ENCODE data around the gene MEGF11. TPM values are rescaled to one million over a fixed set of nuclear protein-coding genes. Genes with fewer than 3 reads are reported as not detected.

The MEGF11 gene
- total RNA-seq, 6 experiments from 2014 or later = not detected

- DNase-seq (no peak), ATAC-seq (no peak)
- Histone ChIP-seq H3K9me3 (no peaks in the 10 kb centered on the region), H3K4me1 (no peaks in the 10 kb centered on the region), H3K27me3 (no peaks in the 10 kb centered on the region), H3K27ac (no peak overlapping the region), H3K36me3 (no peaks in the 10 kb centered on the region), H3K4me3 (no peak overlapping the region)
- no peak for TF ChIP-seq POLR2A (IDR thresholded peaks at IDR 0.05)
- TF ChIP-seq, protein P1, sequence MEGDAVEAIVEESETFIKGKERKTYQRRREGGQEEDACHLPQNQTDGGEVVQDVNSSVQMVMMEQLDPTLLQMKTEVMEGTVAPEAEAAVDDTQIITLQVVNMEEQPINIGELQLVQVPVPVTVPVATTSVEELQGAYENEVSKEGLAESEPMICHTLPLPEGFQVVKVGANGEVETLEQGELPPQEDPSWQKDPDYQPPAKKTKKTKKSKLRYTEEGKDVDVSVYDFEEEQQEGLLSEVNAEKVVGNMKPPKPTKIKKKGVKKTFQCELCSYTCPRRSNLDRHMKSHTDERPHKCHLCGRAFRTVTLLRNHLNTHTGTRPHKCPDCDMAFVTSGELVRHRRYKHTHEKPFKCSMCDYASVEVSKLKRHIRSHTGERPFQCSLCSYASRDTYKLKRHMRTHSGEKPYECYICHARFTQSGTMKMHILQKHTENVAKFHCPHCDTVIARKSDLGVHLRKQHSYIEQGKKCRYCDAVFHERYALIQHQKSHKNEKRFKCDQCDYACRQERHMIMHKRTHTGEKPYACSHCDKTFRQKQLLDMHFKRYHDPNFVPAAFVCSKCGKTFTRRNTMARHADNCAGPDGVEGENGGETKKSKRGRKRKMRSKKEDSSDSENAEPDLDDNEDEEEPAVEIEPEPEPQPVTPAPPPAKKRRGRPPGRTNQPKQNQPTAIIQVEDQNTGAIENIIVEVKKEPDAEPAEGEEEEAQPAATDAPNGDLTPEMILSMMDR (IDR thresholded peaks at IDR 0.05) = no peak
- 57% methylated on average over 9 of the region's 9 CpGs for WGBS (ENCODE audit: insufficient coverage, low coverage, low lambda C conversion rate, missing lambda C conversion rate)
- intact Hi-C loops (cut with DNase I) = no loop called here
Measured at GRCh38 chr15:66234798-66235197, 18.8 kb downstream of the MEGF11 start.

- intact Hi-C loops (cut with DNase I) = no loop called here
Measured at GRCh38 chr15:66233487-66234415, 19.8 kb downstream of the MEGF11 start.

GRCh38 chr15:66232267-66232625, 21.3 kb downstream of the MEGF11 start:
- WGBS (ENCODE audit: insufficient coverage, low coverage, low lambda C conversion rate, missing lambda C conversion rate) = 62% methylated on average over 2 of the region's 3 CpGs
- intact Hi-C loops (cut with DNase I) = no loop called here

More at GRCh38 chr15:66233487-66234415, 19.8 kb downstream of the MEGF11 start:
- TF ChIP-seq, protein P1 (IDR thresholded peaks at IDR 0.05) = no peak
- no peak for TF ChIP-seq POLR2A (IDR thresholded peaks at IDR 0.05)
- no peaks in the 10 kb centered on the region for H3K4me1 ChIP-seq
- no peak overlapping the region for H3K4me3 ChIP-seq
- H3K36me3 ChIP-seq = no peaks in the 10 kb centered on the region
- WGBS (ENCODE audit: insufficient coverage, low coverage, low lambda C conversion rate, missing lambda C conversion rate) = 64% methylated on average over 12 of the region's 14 CpGs
- no peak for ATAC-seq
- DNase-seq = no peak
- no peak overlapping the region for H3K27ac ChIP-seq
- H3K9me3 ChIP-seq = no peaks in the 10 kb centered on the region
- H3K27me3 ChIP-seq = no peaks in the 10 kb centered on the region

GRCh38 chr15:66231394-66232266, 21.9 kb downstream of the MEGF11 start:
- ATAC-seq (no peak), DNase-seq (no peak)
- H3K27ac ChIP-seq = no peak overlapping the region
- H3K4me1 ChIP-seq = no peaks in the 10 kb centered on the region
- H3K9me3 ChIP-seq = no peaks in the 10 kb centered on the region
- intact Hi-C loops (cut with DNase I) = no loop called here
- no peaks in the 10 kb centered on the region for H3K36me3 ChIP-seq
- H3K27me3 ChIP-seq = no peaks in the 10 kb centered on the region
- no peak for TF ChIP-seq POLR2A (IDR thresholded peaks at IDR 0.05)
- TF ChIP-seq, protein P1 (IDR thresholded peaks at IDR 0.05) = no peak
- no peak overlapping the region for H3K4me3 ChIP-seq
- WGBS (ENCODE audit: insufficient coverage, low coverage, low lambda C conversion rate, missing lambda C conversion rate) = 82% methylated on average over 5 of the region's 8 CpGs

More at GRCh38 chr15:66232267-66232625, 21.3 kb downstream of the MEGF11 start:
- no peak for ATAC-seq
- Histone ChIP-seq H3K27me3 (no peaks in the 10 kb centered on the region), H3K4me1 (no peaks in the 10 kb centered on the region), H3K27ac (no peak overlapping the region), H3K4me3 (no peak overlapping the region), H3K9me3 (no peaks in the 10 kb centered on the region), H3K36me3 (no peaks in the 10 kb centered on the region)
- DNase-seq = no peak
- no peak for TF ChIP-seq POLR2A (IDR thresholded peaks at IDR 0.05)
- TF ChIP-seq, protein P1 (IDR thresholded peaks at IDR 0.05) = no peak

Data from right lobe of liver (tissue), 6 donors.